PC-3 (cell line): ENCODE data around the gene ARHGEF28.

Source experiments
- CTCF ChIP-seq: fragments of 300-600 bp; sonication (generic); conservative IDR thresholded peaks from 2 replicates; pipeline ENCODE4 v1.5.1; 2017; ENCODE audit warnings: antibody characterized with exemption, low read depth, mild to moderate bottlenecking, low read length
- EZH2 ChIP-seq: fragments of 300-600 bp; sonication (generic); IDR thresholded peaks from one replicate; pipeline ENCODE4 v1.6.1; 2017; ENCODE audit warnings: antibody characterized with exemption, mild to moderate bottlenecking, low read length; ENCODE audit not compliant: unreplicated experiment
- EZH2phosphoT487 ChIP-seq: fragments of 300-600 bp; sonication (generic); IDR thresholded peaks from 2 replicates; pipeline ENCODE4 v1.6.1; 2018; ENCODE audit warnings: mild to moderate bottlenecking, antibody characterized with exemption, low read length, borderline replicate concordance

- TF ChIP-seq CTCF (peak; percentile 84), EZH2 (no peak), EZH2phosphoT487 (no peak)
Observed at GRCh38 chr5:73591102-73591695, 34.8 kb upstream of the ARHGEF28 start.
